Measurements from ENCODE around the gene BACH2.
A peak's percentile ranks its signal among the peaks of the same experiment; 100 is the strongest.
"Not testable (repeated sequence)": the region's sequence is repeated elsewhere in the genome, so short reads cannot be mapped to it uniquely, and the experiment has no call there.

BACH2 gene

DNA sequence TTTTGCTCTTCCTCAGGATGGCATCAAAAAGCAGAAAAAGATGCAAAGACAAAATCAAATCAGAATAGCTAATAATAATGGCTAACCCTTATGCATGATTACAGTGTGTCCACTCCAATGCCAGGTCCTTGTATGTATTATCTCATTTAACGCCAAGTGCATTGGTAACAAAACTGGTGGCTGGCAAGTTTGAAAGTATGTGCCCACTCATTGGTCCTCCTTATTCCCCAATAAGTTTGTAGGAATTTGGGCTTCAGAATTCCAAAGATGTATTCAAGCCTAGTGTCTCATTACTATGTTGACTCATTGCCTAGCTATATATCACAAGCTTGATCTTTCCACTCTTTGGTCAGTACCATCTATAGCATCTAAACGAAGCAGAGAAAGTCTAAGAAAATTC, 205.8 kb downstream of the BACH2 start:
- no peak for DNase-seq

DNA sequence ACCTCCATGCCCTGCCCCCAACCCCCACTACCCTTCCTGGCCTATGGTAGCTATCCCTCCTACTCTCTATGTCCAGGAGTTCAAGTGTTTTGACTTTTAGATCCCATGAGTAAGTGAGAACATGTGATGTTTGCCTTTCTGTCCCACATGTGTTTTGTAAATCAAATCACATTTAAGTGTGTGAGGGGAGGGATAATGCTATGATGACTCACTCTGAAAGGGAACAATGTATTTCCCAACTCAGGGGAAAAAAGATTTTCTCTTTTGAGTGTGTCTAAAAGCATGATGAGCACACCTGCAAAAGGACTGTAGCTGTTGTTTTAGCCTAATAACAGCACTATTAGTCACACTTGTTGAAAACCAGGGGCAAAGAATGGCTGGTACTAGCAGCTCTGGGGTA, 208.6 kb downstream of the BACH2 start:
- no peak for DNase-seq

DNA sequence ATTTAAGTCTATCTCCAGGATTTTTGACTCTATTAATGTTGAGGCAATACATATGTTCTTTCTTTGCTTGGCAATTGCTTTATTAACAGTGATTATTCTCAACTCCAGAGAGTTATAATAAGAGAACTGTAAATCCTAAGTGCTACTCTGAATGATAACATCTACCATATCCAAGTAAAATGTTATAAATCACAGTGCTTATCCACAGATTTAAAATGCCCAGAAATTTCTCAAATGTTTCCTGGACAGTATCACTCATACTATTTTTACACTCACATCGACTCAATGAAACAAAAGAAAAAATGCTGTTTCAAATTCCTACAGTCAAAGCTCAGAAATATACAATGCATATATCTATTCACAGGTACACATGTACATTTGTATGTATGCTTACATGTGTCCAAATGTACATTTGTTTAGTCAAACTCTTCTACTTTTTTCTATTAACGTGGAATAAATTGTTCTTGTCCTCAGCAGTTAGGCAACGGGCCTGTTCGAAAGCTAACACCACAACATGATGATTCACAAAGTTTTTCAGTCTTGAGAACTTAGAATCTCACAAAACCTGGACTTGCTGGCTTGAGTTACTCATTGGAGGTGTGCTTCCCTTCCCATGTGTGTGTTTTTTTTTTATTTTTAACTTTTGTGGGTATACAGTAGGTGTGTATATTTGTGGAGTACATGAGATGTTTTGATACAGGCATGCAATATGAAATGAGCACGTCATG, 209.4 kb downstream of the BACH2 start:
- DNase-seq, result no peak

DNA sequence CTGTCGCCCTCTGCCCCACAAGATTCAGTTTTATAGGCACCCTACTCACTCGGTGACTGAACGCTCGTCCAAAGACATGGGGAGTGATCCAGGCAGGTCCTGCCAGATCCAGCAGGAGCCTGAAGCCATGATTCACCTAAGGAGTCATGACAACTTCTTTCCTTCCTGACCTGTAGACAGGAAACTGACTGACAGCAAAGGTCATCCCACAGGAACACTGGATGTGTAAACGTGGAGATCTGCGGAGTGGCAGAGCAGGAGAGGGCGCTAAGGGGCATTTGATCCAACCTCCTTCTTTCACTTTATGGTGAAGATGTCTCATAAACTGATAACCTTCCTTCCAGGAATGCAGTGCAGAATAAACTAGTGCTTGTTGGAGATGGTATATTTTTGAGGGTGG, 210.1 kb downstream of the BACH2 start:
- no peak for DNase-seq

DNA sequence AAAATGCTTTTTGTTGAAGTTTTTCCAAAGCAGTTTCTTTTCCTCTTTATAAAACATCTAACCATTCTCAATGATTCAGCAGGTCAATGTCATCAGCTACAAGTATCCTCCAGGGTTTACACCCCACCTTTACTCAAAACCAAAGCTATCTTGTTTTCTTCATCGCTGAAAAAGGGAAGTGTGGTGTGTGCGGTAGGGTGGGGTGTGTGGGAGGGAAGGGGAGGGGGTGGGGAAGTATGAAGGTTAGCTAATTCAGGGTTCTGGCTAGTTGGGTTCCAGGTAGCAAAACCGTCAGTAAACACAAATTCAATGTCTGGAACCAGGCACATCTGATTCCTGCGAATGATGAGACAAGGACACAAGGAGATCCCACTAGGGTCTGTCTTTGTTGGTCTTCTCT, 212.8 kb downstream of the BACH2 start:
- peak in 2 of 5 donors; percentile 28 to 57 for DNase-seq

DNA sequence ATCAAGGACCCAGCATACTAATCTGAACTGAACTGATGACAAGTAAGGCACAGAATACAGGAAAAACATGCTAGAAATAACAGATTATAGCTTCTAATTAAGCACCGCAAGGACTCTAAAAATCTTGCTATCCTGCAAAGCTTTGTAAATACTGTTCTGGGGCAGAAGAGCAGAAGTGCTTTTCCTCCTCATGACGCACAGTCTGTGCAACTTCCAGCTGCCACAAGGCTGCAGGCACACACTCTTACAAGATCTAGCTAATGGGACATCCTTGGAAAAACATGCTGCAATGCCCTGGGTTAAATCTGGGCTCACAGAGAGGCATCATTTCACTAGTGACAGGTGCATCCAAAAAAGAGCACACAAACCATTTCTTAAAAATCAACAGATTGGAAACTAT, 213.8 kb downstream of the BACH2 start:
- DNase-seq, result no peak

DNA sequence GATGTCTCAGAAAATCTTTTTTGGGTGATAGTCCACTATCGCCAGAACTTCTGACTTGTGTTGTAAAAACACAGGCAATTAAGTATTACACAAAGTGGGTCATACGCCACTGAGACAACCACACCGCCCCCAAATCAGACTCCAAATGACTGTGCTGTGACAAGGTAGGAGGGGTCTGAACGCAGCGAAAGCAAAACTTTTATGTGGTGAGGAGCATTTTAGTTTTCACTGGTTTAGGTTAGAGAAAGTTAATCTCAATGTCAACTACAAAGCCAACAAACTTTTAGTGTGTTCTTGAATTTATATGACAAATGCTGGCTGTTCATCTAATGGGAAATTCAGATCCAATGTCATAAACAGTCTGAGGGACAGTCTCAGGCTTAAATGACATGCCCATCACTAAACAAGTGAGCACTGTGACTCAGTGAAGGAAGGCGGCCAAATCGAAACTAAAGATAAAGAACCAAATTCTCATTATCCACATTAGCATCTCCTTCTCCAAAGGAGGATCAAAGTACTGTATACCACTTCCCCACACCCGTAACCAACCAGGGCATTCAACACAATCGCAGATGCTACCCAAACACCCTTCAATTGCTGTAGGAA, 215.7 kb downstream of the BACH2 start:
- DNase-seq, result peak in 4 of 5 donors; percentile 42 to 80 (median 50)

DNA sequence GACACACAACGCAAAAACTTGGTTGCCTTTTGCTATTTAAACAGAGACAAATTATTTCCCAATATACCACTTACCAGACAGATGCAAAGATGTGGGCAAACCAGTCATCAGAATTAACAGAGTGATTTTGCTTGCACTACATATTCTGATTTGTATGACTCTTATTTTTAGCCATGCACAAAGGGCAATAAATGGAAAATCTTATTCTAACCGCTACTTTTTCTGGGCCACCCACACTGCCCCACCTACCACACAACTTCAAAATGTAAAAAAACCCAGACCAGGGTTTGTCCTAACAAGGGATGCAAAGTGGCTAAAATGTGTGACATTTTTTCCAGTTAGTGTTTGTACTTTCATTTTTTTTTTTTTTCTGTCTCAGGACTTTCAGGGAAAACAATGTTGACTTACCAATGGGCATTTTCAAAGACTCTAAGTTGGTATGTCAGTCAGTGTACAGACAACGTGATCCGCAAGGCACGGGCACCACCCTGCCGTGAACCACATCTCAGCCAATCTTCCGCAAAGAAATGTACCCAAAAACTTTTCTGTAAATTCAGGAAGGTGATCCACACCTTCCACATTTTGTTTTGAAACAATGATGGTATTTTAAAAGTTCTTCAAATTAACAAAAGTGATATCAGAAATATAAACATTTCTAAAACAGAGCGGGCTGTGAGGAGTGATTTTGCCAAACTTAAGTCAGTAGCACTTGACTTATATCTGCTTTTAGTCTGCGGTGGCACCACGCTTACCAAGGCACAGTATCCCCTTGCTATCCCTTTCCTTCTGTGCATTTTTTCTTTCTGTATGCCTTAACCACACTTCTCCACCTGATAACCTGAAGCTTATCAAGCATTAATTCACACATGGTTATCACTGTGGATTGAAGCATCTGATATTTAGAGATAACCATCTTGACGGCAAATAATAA, 216.8 kb downstream of the BACH2 start:
- DNase-seq, result no peak

DNA sequence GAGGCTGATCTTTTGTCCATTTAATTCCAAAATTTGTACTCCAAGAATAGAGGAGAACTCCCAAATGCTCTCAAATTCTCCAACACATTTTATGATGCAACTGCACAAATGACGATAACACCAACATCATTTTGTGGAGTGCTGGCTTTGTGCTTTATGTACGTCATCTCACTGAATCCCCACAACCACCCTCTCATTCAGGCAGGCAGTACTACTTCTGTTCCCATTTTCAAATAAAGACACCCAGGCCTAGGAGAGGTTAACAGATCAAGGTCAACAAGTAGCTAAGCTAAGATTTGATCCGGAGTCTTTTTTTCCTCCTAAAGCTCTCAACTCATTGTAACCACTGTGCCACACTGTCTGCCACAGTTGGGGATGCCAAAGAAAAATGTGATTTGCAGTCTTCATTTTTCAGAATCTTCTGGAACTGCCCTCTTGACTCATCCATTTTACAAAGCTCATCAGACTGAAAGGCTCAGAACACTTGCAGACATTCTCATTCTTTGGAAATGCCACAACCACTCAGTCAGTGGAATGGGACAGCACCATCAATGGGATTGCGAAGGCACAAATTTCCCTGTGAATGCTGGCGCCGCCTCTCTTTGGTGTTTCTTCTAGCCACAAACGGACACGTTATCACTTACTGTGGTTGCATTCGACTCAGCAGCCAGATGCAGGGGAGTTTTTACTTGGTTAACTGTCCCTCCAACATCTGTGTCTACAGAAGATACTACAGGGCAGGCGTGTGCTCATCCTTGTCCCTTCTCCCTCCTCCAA, 217.9 kb downstream of the BACH2 start:
- DNase-seq, result no peak

DNA sequence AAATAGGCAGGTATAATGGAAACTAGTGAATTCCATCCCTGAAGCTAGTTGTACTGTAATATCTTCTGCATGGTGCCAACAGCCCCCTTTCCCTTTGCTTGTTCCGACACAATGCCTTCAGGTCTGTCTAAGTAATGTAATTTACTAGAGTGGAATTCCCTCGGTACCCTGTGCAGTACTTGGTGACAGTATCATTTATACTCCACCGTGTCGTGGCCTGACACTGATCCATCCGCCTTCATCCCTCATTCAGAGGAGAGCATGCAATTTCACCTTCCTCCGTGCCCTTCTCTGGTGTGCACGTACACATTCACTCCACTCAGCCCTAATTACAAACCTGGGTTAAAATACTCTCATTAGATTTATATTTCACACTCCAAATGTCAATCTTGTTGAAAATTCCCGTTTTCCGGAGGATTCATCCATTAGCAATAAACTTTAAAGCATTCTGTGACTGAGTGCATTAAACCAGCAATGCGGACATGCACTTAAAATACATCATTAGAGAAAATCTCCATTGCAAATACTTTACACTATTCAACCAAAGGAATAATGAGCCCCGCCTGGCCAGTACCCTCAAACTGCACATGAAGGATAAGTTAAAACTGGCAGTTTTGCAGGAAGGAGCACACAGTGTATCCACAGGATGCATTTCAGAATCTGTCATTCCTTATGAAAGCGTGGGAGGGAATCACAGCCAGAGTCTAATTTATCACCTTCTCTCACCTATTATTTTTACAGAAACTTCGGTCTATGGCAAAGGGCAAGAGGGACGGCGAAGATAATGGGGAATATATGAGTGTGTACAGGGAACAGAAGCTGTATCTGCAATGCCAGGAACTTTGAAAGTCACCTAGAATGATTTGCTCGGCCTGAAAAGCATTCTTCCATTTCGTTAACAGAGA, 219.9 kb downstream of the BACH2 start:
- no peak for DNase-seq

DNA sequence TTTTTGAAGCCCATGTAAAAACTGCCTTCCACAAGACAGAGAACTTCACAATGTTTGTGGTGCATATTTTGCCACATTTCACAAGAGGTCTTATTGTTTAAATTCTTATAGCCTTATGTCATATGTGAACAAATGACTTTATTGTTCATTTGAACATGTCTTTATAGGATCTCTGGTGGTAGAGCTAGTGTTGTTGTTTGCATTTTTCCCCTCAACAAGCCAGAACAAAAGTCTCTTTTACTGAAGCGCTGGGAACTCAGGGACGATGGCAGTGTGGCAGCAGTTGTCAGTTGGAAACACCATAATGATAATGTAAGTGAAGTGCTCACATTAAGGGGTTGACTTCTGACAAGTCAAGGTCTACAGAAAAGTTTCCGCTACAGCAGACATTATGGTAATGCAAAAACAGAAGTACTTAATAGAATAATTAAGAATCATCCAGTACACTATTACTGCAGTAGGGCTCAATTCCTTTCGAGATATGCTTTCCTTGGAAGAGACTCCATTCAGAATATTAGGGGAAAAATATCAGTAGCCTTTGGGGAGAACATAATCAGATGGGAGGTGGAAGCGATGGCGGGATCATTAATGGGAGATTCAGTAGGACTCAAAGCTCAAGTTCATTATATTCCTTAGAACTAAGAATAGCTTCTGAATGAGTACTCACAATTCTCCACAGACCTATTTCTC, 222.3 kb downstream of the BACH2 start:
- no peak for DNase-seq

DNA sequence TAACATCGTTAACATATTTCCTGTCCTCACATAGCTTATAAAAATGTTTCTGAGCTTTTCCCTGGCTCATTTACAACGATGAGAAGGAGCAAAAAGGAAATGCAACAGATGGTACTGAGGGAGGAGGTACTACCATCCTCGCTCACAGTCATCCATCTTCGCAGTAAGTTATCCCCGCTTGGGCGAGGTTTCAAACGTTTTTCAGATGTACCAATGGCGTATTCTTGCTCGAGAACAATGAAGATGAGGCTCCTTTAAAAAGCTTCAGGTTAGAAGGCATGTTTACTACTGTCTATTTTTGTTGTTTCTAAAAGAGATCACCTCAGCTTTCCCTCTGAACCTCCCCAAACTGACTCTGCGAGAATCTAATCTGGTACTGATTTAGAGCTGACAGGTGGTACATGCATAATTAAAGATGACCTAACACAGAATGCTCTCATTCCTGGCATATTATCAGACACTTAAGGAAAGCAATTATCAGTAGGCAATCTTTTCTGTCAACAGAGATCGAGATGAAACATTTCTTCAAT, 223.6 kb downstream of the BACH2 start:
- no peak for DNase-seq

DNA sequence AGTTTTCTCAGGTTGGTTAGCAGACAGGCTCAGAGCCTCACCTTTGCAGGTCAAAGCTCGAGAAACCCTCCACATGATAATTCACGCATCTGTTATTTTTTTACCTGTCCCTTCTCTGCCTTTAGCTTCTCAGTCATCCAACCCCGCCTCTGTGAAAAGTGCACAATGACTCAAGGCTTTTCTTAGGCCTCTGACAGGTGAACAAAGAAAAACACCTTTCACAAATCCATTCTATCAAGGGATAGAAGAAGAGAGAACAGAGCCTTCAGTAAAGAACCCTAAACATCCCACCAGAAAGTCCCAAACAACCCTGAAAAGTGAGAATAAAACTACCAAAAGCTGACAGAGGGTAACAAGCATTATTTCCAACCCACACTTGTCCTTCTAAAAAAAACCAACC, 224.1 kb downstream of the BACH2 start:
- DNase-seq, result no peak

DNA sequence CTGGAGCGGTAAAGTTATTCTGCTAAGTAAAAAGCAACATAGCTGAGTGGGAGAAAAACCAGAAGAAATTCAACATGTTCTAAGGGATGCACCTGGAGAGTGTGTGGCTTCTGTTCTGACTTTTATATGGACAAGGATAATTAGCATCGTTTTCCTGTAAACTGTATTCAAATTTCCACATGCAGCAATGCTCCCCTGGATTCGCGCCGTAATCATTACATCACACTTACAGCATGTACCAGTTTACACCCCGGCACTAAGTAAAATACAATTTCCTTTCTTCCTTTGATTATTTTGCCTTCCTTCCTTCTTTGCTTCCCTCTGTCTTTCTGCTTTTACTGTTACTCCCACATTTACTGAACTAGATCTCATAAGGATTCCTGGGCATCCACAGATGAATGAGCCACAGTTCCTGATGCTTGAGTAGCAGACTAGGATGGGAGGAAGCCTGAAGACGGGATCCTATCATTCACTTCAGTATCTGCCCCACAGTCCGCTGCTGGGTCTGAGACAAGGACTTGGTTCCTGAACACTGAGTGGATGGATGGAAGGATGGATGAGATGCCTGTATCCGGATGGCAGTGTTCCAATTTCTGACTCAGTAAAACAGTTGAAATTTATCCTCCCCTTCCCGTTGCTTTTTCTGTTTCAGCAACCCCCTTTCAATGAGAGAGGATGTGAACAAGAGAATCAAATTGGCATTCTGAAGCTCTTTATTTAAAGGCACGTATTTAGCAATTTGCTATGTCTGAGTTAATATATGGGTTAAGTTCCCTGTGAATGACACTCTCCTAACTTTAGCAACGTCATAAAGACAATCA, 227.7 kb downstream of the BACH2 start:
- no peak for DNase-seq

DNA sequence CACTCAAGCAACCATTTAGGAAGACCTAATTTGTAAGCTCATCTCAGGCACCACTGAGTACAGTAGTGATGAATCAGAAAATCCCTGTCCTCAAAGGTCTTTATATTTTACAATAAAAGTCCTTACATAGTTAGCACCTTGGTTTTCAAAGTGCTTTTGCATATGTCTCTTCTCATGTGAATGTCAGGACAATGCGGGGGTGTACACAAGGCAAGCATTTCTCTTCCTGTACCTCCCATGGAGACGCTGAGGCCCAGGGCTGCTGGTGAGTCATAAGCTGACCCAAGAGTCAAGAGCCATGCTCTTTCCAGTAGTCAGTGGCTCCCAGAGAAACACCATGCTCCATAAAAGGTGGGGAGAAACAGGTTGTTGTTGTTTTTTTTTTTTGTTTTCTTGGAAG, 228.4 kb downstream of the BACH2 start:
- no peak for DNase-seq

DNA sequence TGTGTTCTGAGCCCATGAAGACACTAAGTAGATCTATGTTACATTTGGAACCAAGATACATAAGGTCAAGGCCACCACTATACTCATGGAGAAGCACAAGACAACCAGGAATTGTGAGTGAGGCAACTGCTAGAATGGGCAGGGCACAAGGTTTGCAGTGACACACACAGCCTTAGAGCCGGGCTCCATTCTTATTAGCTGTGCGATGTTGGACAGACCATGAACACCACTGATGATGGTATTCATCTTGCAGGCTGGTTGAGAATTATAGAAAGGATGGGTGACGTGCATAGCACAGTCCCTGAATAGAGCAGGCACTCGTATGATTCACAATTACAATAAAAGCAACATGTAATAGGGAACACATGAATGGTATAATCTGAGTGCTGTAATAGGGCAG, 229.9 kb downstream of the BACH2 start:
- no peak for DNase-seq

DNA sequence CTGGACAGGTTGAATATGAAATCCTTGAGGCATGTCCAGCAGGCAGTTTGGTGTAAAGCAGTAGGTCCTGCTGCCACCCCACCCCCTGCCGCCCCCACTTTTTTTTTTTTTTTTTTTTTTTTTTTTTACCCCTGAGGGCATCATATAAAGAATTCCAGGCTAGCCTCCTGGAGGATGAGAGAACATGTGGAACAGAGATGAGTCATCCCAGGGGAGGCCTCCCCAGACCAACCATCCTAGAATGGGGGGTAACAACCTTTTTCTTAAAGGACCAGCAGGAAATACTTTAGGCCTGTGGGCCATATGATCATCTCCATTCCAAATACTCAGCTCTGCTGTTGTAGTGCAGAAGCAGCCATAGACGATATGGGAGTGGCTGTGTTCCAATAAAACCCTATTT, 231.5 kb downstream of the BACH2 start:
- DNase-seq, result no peak

DNA sequence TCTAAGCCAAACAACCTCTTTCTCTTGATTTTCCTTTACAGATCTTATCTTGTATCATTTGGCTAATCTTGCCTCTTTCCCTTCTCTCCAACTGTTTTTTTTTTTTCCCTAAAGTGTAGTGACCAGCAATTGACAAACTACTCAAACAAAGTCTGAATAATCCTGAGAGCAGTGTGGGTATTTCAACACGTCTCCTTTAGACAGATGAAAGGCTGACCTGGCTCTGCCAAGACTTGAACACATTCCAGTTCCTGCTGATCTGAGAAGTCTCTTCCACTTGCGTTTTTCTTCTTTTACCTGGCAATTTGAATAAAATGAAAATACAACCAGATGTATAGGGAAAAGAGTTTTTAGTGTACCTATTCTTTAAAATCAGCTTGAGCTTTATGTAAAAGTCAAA, 234.0 kb downstream of the BACH2 start:
- no peak for DNase-seq

DNA sequence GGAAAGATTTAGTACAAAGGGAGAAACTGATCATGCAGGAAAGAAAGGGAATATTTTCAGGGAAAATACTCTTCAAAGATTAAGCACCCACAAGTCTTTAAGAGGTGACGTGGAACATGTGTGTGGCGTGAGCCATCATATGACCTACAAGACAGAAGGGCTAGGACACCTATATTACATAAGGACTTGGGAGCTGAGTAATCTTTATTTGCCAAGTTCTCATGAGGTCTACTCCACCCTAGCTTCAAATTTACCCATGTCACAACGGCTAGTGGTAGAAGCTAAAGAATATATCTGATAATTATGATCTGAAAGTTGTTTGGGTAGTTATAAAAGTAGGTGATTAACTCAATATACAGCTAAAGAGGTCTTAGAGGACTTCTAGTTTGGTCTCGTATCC, 234.6 kb downstream of the BACH2 start:
- no peak for DNase-seq

DNA sequence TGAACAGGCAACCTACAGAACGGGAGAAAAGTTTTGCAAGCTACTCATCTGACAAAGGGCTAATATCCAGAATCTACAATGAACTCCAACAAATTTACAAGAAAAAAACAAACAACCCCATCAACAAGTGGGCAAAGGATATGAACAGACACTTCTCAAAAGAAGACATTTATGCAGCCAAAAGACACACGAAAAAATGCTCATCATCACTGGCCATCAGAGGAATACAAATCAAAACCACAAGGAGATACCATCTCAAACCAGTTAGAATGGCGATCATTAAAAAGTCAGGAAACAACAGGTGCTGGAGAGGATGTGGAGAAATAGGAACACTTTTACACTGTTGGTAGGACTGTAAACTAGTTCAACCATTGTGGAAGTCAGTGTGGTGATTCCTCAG, 237.5 kb downstream of the BACH2 start:
- DNase-seq, result not testable (repeated sequence)
